Nephron (organoid): ENCODE results near the gene MAGEA6.
"Not testable (repeated sequence)": the region's sequence is repeated elsewhere in the genome, so short reads cannot be mapped to it uniquely, and the experiment has no call there.

ENCODE experiments used
- H3K27ac Mint-ChIP-seq, 3 experiments: 2 replicates each; pipeline ENCODE4 v1.8.0; 2020; ENCODE audit warnings: mixed read lengths in 3 of 3, mild to moderate bottlenecking in 2 of 3, moderate library complexity in 1 of 3
- H3K27me3 Mint-ChIP-seq: 2 replicates; pipeline ENCODE4 v1.8.0; 2021; ENCODE audit warnings: low read depth, mild to moderate bottlenecking, moderate library complexity, mixed read lengths
- H3K36me3 Mint-ChIP-seq: 2 replicates; pipeline ENCODE4 v1.8.0; 2020; ENCODE audit warnings: low read depth, mixed read lengths
- H3K4me1 Mint-ChIP-seq: 2 replicates; pipeline ENCODE4 v1.8.0; 2020; ENCODE audit warnings: mixed read lengths
- H3K4me3 Mint-ChIP-seq, 3 experiments: 2 replicates each; pipeline ENCODE4 v1.8.0; 2020; ENCODE audit warnings: mild to moderate bottlenecking in 3 of 3, mixed read lengths in 3 of 3, moderate library complexity in 2 of 3
- H3K9me3 Mint-ChIP-seq: 2 replicates; pipeline ENCODE4 v1.8.0; 2020; ENCODE audit warnings: mixed read lengths
- CTCF ChIP-seq, 3 experiments: fragments of 200-600 bp; sonication (generic); IDR thresholded peaks; one replicate each; pipeline ENCODE4 v1.5.0; 2021; ENCODE audit warnings: antibody characterized with exemption in 3 of 3; ENCODE audit not compliant: unreplicated experiment in 3 of 3

Gene MAGEA6

GRCh38 chrX:152769549-152770289 is at the start of gene MAGEA6:
TSS of gene MAGEA6 (minus strand) at chrX:152769689. CDS start at chrX:152767650, 2,039 bp downstream.
- H3K27me3 Mint-ChIP-seq, H3K4me3 Mint-ChIP-seq, H3K27ac Mint-ChIP-seq, H3K36me3 Mint-ChIP-seq, H3K4me1 Mint-ChIP-seq, H3K9me3 Mint-ChIP-seq: not testable (repeated sequence)

- Mint-ChIP-seq H3K4me1 (peaks cover 7% of the 10 kb centered on the region), H3K36me3 (no peaks in the 10 kb centered on the region), H3K9me3 (no peaks in the 10 kb centered on the region), H3K27me3 (no peaks in the 10 kb centered on the region), H3K4me3 (no peak overlapping the region), H3K27ac (no peak overlapping the region)
- TF ChIP-seq CTCF (IDR thresholded peaks at IDR 0.05; ENCODE audit: unreplicated experiment in 3 of 3): no peak
Observed at GRCh38 chrX:152819266-152819665, 49.8 kb upstream of the MAGEA6 start.

- Mint-ChIP-seq H3K27me3 (no peaks in the 10 kb centered on the region), H3K27ac (peak overlapping the region in 2 of 3 experiments; percentile 14 to 35), H3K4me3 (no peak overlapping the region), H3K4me1 (peaks cover 7% of the 10 kb centered on the region), H3K9me3 (no peaks in the 10 kb centered on the region), H3K36me3 (no peaks in the 10 kb centered on the region)
- TF ChIP-seq CTCF (IDR thresholded peaks at IDR 0.05; ENCODE audit: unreplicated experiment in 3 of 3): no peak
Observed at GRCh38 chrX:152818356-152818755, 48.9 kb upstream of the MAGEA6 start.

- Mint-ChIP-seq H3K27ac (peak overlapping the region in 1 of 3 experiments; percentile 62), H3K9me3 (no peaks in the 10 kb centered on the region), H3K4me1 (peaks cover 7% of the 10 kb centered on the region), H3K27me3 (no peaks in the 10 kb centered on the region), H3K4me3 (no peak overlapping the region), H3K36me3 (no peaks in the 10 kb centered on the region)
- peak; percentile 36 to 56 (median 47) for TF ChIP-seq CTCF (IDR thresholded peaks at IDR 0.05; ENCODE audit: unreplicated experiment in 3 of 3)
Observed at GRCh38 chrX:152817078-152817764, 47.7 kb upstream of the MAGEA6 start.

- no peak overlapping the region for H3K27ac Mint-ChIP-seq
- H3K36me3 Mint-ChIP-seq: no peaks in the 10 kb centered on the region
- H3K4me3 Mint-ChIP-seq: no peak overlapping the region
- H3K27me3 Mint-ChIP-seq: no peaks in the 10 kb centered on the region
- H3K9me3 Mint-ChIP-seq: peaks cover 3% of the 10 kb centered on the region
- no peak for TF ChIP-seq CTCF (IDR thresholded peaks at IDR 0.05; ENCODE audit: unreplicated experiment in 3 of 3)
- peaks cover 7% of the 10 kb centered on the region for H3K4me1 Mint-ChIP-seq
Observed at GRCh38 chrX:152814048-152814447, 44.6 kb upstream of the MAGEA6 start.

- Mint-ChIP-seq H3K9me3 (peaks cover 3% of the 10 kb centered on the region), H3K4me1 (peaks cover under 1% of the 10 kb centered on the region), H3K27me3 (no peaks in the 10 kb centered on the region), H3K36me3 (no peaks in the 10 kb centered on the region), H3K4me3 (no peak overlapping the region), H3K27ac (no peak overlapping the region)
- TF ChIP-seq CTCF (IDR thresholded peaks at IDR 0.05; ENCODE audit: unreplicated experiment in 3 of 3): no peak
Observed at GRCh38 chrX:152813206-152813605, 43.7 kb upstream of the MAGEA6 start.
